Common myeloid progenitor, CD34-positive (primary cell): Measurements from ENCODE around the gene FAT4.

Experiments
- CTCF ChIA-PET: fragments of 350-600 bp; sonication (Branson Sonifier 250); formaldehyde crosslinking; loops from one replicate; lab custom pipeline; 2021; ENCODE audit warnings: antibody characterized with exemption; lab: Charles Lee
- POLR2A ChIA-PET: fragments of 350-600 bp; sonication (Branson Sonifier 250); formaldehyde crosslinking; loops from one replicate; lab custom pipeline; 2021; ENCODE audit warnings: antibody characterized with exemption; lab: Charles Lee
- DNase-seq, 3 donors: peaks; one replicate each; pipeline versions ENCODE4 v3.0.0 to v3.0.0-alpha.2; 2013
- H3K27ac ChIP-seq, 2 experiments: 1 replicate in 1 of 2; 2 replicates in 1 of 2; pipeline ENCODE4 v1.7.0; 2013; ENCODE audit warnings: inconsistent platforms in 2 of 2, low read length in 2 of 2, mild to moderate bottlenecking in 2 of 2, low read depth in 1 of 2, moderate library complexity in 1 of 2; ENCODE audit not compliant: severe bottlenecking in 2 of 2, insufficient read depth in 1 of 2, poor library complexity in 1 of 2
- H3K27me3 ChIP-seq, 5 experiments: replicated peaks in 2 of 5; 1 replicate in 3 of 5; 2 replicates in 2 of 5; pipeline versions ENCODE4 v1.6.1 to v1.7.0; 2013; ENCODE audit warnings: low read length in 4 of 5, mild to moderate bottlenecking in 2 of 5, moderate library complexity in 2 of 5, inconsistent platforms in 1 of 5; ENCODE audit not compliant: insufficient read depth in 5 of 5, control insufficient read depth in 4 of 5
- H3K36me3 ChIP-seq, 4 experiments: 1 replicate in 2 of 4; 2 replicates in 2 of 4; pipeline versions ENCODE4 v1.6.1 to v1.7.0; 2013; ENCODE audit warnings: low read length in 3 of 4, control low read depth in 1 of 4, mild to moderate bottlenecking in 1 of 4; ENCODE audit not compliant: control insufficient read depth in 4 of 4, insufficient read depth in 4 of 4
- H3K4me1 ChIP-seq, 4 experiments: 1 replicate in 3 of 4; 2 replicates in 1 of 4; pipeline versions ENCODE4 v1.6.1 to v1.7.1; 2013; ENCODE audit warnings: low read length in 3 of 4, mild to moderate bottlenecking in 3 of 4, control low read depth in 1 of 4, inconsistent platforms in 1 of 4, moderate library complexity in 1 of 4; ENCODE audit not compliant: control insufficient read depth in 4 of 4, insufficient read depth in 4 of 4; ENCODE audit errors: control extremely low read depth in 1 of 4
- H3K4me3 ChIP-seq, 7 experiments: 1 replicate in 4 of 7; 2 replicates in 3 of 7; pipeline versions ENCODE4 v1.5.1 to v1.7.0; 2013; ENCODE audit warnings: mild to moderate bottlenecking in 7 of 7, low read length in 6 of 7, moderate library complexity in 6 of 7, inconsistent platforms in 2 of 7, low read depth in 2 of 7, control low read depth in 1 of 7; ENCODE audit not compliant: insufficient read depth in 4 of 7, control insufficient read depth in 1 of 7; ENCODE audit errors: extremely low read depth in 1 of 7
- H3K9me3 ChIP-seq, 5 experiments: 1 replicate in 4 of 5; 2 replicates in 1 of 5; pipeline versions ENCODE4 v1.6.1 to v1.7.1; 2013; ENCODE audit warnings: low read length in 4 of 5, mild to moderate bottlenecking in 2 of 5, inconsistent platforms in 1 of 5, low read depth in 1 of 5, moderate library complexity in 1 of 5; ENCODE audit not compliant: control insufficient read depth in 4 of 5, insufficient read depth in 2 of 5; ENCODE audit errors: control extremely low read depth in 1 of 5
- WGBS: methylation state at CpG from one replicate; pipeline ENCODE4 v1.1.5; 2013; ENCODE audit not compliant: insufficient coverage; 5-methylcytosine and 5-hydroxymethylcytosine counted together

FAT4 gene

DNA sequence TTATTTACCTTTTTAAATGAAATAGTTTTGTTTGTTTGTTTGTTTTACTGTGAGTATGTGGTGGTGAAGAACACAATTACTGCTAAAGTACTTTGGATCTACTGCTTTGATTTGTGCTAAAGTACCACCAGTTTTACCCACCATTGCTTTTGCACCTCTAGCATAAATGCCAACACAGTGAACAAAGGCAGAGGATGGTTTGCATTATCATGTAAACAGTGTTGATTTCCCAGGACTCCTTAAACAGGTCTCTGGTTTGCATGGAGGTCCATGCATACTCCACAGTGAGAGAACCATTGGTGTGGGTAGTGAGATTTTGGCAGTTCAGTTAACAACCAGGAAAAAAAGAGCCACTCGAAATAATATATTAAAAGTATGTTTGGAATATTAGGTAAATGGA, 11.0 kb downstream of the FAT4 start:
- Histone ChIP-seq H3K27me3 (no peaks in the 10 kb centered on the region), H3K4me1 (peaks cover 0 to 3% (median 0%) of the 10 kb centered on the region in 4 experiments), H3K27ac (no peak overlapping the region), H3K36me3 (no peaks in the 10 kb centered on the region), H3K4me3 (no peak overlapping the region), H3K9me3 (no peaks in the 10 kb centered on the region)
- WGBS = no CpG with 5 or more reads among the region's 1 CpG
- CTCF ChIA-PET = no interaction called here
- DNase-seq = no peak
- POLR2A ChIA-PET = no interaction called here

DNA sequence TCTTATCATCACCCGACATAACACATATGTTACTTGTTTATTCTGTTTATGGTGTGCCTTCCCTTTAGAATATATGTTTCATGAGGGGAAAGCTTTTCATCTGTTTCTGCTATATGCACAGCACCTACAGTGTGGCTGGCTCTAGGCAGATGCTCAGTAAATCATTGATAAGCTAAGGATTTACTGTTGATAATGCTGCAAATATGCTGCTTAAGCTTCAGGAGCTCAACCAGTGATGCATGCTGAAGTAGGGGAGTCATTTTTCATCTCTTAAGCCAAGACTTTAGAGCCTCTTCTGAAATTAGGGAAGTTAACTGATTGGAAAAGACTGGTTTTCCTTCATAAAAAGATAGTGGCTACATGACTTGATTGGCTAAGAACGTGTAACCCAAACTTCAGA, 16.4 kb downstream of the FAT4 start:
- WGBS = no CpG with 5 or more reads among the region's 2 CpGs
- no peak for DNase-seq
- peaks cover 0 to 1% (median 0%) of the 10 kb centered on the region in 5 experiments for H3K9me3 ChIP-seq
- H3K4me1 ChIP-seq = no peaks in the 10 kb centered on the region
- CTCF ChIA-PET = no interaction called here
- H3K27ac ChIP-seq = no peak overlapping the region
- no peak overlapping the region for H3K4me3 ChIP-seq
- no peaks in the 10 kb centered on the region for H3K27me3 ChIP-seq
- H3K36me3 ChIP-seq = no peaks in the 10 kb centered on the region
- POLR2A ChIA-PET = no interaction called here

DNA sequence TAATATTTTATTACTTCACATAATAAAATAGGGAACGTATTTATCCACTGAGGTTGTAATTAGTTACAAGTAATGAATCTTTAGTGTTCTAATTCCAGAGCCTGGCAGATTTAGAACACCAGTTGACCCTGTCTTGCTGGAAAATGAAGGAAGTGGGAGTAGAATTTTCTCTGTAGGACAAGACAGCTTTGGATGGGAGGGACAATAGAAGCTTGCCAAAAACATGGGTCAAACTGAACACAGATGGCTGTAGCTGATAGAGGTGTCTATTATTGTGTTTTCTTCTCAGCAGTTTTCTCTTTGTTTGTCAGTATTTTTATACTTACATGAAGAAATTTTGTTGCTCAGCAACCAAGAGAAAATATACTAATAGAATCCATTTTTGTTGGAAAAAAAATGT, 20.2 kb downstream of the FAT4 start:
- no peak for DNase-seq
- Histone ChIP-seq H3K4me1 (no peaks in the 10 kb centered on the region), H3K9me3 (peaks cover 0 to 1% (median 0%) of the 10 kb centered on the region in 5 experiments), H3K27me3 (no peaks in the 10 kb centered on the region), H3K27ac (no peak overlapping the region), H3K4me3 (no peak overlapping the region), H3K36me3 (no peaks in the 10 kb centered on the region)
- ChIA-PET POLR2A (no interaction called here), CTCF (no interaction called here)
- WGBS = 80% methylated on average over 1 of the region's 1 CpG

DNA sequence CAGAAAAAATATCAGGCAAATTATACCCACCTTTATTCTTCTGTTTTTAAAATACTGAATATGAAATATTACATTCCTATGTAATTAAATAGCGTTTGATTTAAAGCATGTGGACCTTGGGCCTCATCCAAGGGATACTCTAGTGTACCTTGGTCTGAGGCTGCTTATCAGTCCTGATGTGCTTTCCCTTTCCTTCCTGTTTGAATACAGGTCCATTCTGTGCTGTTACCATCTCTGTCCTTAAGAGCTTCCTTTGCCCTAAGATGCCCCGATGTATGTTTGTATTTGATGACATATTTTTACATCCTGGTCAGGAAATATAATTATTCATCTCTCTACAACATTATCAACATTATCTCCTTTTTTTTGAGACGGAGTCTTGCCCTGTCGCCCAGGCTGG, 24.1 kb downstream of the FAT4 start:
- Histone ChIP-seq H3K4me3 (no peak overlapping the region), H3K27me3 (no peaks in the 10 kb centered on the region), H3K36me3 (no peaks in the 10 kb centered on the region), H3K4me1 (no peaks in the 10 kb centered on the region), H3K9me3 (no peaks in the 10 kb centered on the region), H3K27ac (no peak overlapping the region)
- DNase-seq = no peak
- WGBS = 100% methylated on average over 2 of the region's 4 CpGs
- CTCF ChIA-PET = no interaction called here
- POLR2A ChIA-PET = interaction anchor here (0.7 kb wide), 1 partner anchor 37 kb away, joined by 3 read pairs; no protein-coding TSS in a partner anchor

DNA sequence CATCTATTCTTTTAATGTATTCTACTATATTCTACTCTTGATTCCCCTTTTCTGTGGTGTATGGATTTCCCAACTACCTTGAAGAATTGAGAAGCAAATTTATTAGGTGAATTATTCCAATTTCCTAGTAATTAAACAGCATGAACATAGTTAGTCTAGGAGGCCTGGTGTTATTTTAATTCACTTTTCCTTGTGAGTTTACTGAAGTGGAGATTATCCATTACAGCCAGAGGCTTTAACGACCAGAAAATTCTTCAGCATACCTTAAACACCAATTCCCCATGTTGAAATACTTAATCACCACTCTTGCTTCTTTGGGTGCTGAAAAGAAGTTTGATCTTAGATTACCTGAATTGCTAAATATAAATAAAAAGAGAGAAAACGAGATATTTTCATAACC, 29.4 kb downstream of the FAT4 start:
- H3K4me1 ChIP-seq = no peaks in the 10 kb centered on the region
- DNase-seq = no peak
- no peak overlapping the region for H3K4me3 ChIP-seq
- H3K9me3 ChIP-seq = no peaks in the 10 kb centered on the region
- WGBS = 100% methylated on average over 1 of the region's 2 CpGs
- CTCF ChIA-PET = no interaction called here
- H3K27me3 ChIP-seq = no peaks in the 10 kb centered on the region
- POLR2A ChIA-PET = no interaction called here
- H3K36me3 ChIP-seq = no peaks in the 10 kb centered on the region
- no peak overlapping the region for H3K27ac ChIP-seq

DNA sequence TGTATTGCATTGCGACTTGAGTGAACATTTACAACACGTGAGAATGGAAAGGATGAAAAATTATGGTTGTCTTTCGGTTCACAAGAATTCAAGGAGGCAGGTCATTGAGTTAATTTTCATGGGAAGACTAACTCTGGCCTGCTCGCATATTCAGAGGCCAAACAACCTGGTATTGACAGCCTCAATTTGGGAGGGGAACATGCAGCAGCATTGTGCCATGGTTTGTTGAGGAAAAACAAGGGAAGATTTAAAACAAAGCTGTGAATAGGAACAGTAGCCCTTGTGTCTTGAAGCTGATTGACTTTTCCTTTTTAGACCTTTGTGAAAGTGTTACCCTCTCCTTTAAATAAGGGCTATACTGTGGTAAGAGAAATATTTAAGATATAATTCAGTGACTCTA, 31.9 kb downstream of the FAT4 start:
- DNase-seq = no peak
- Histone ChIP-seq H3K36me3 (no peaks in the 10 kb centered on the region), H3K4me3 (no peak overlapping the region), H3K4me1 (no peaks in the 10 kb centered on the region), H3K27ac (no peak overlapping the region), H3K9me3 (no peaks in the 10 kb centered on the region), H3K27me3 (no peaks in the 10 kb centered on the region)
- 97% methylated on average over 4 of the region's 4 CpGs for WGBS
- CTCF ChIA-PET = no interaction called here
- POLR2A ChIA-PET = no interaction called here

DNA sequence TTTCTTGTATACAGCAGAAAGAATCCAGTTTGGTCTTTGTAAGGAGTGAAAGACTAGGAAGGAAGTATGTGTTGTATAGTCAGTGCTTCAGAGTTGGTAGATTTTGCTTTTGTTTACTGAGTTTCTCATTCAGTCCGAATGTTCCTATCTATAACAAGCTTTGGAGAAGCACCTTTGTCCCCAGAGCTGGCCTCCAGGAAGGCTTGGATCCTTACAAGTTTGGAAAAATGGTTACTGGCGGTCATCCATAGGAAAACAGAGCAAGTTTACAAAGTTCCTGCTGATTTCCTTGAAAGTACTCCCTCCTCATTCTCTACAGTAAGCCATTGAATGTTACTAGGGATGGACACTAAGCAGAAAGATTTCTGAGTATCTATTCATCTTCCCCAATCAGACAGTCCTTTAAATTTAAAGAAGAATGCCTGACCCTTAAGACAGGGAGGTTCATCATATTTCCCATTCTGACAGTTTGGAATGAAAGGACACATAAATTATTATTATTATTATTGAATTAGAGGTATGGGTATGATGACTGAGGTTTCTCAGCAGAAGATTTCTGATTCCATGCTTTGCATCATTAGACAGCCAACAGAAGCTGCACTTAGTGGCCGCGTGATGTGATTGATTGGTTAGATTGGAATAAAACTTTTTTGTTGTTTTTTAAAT, 35.8 kb downstream of the FAT4 start:
- H3K27ac ChIP-seq = no peak overlapping the region
- no peaks in the 10 kb centered on the region for H3K27me3 ChIP-seq
- peaks cover 0 to 1% (median 0%) of the 10 kb centered on the region in 4 experiments for H3K4me1 ChIP-seq
- 100% methylated on average over 2 of the region's 4 CpGs for WGBS
- H3K36me3 ChIP-seq = no peaks in the 10 kb centered on the region
- no peak overlapping the region for H3K4me3 ChIP-seq
- CTCF ChIA-PET = no interaction called here
- no peak for DNase-seq
- POLR2A ChIA-PET = no interaction called here
- no peaks in the 10 kb centered on the region for H3K9me3 ChIP-seq
